IMR-90 (cell line): ENCODE measurements around the gene TRIM44. TPM values are rescaled to one million over a fixed set of nuclear protein-coding genes. Genes with fewer than 3 reads are reported as not detected.
"Not testable (repeated sequence)": the region's sequence is repeated elsewhere in the genome, so short reads cannot be mapped to it uniquely, and the experiment has no call there.

Source experiments
- ATAC-seq: fragments of 200-7000 bp; cut with Tn5 transposase; 2 replicates; pipeline ENCODE4 v1.9.1; 2020; ENCODE audit warnings: low read depth, mild to moderate bottlenecking, moderate library complexity
- BruUV-seq: library from RNA; stranded (reverse); fragments of 400-500 nt; replicated peaks from 2 replicates; lab custom pipeline; 2021; lab: Mats Ljungman, UMichigan
- CTCF ChIA-PET: fragments of 300-600 bp; formaldehyde crosslinking; extraction: SDS; loops from one replicate; lab custom pipeline; 2021; ENCODE audit warnings: antibody characterized with exemption; lab: Yijun Ruan, JAX
- POLR2A ChIA-PET: fragments of 300-600 bp; sonication (Branson Sonifier 250); formaldehyde crosslinking; loops from one replicate; lab custom pipeline; 2022; ENCODE audit warnings: antibody characterized with exemption; ENCODE audit not compliant: unreplicated experiment; lab: Charles Lee
- DNase-seq: peaks from one replicate; pipeline ENCODE4 v3.0.0; 2013
- H2AFZ ChIP-seq: replicated peaks from 2 replicates; pipeline ENCODE3; 2013; ENCODE audit warnings: low read length, mild to moderate bottlenecking; ENCODE audit not compliant: poor library complexity
- H2AK5ac ChIP-seq: 2 replicates; pipeline ENCODE4 v1.6.1; 2013; ENCODE audit warnings: low read depth, low read length, inconsistent platforms
- H2AK9ac ChIP-seq: replicated peaks from 2 replicates; pipeline ENCODE3; 2013; ENCODE audit warnings: mild to moderate bottlenecking, low read depth, low read length, moderate library complexity; ENCODE audit not compliant: poor library complexity
- H2BK120ac ChIP-seq: 2 replicates; pipeline ENCODE4 v1.6.1; 2013; ENCODE audit warnings: low read depth, low read length, inconsistent platforms
- H2BK15ac ChIP-seq: 3 replicates; pipeline ENCODE4 v1.6.1; 2013; ENCODE audit warnings: low read depth, low read length, inconsistent platforms
- H2BK20ac ChIP-seq: 2 replicates; pipeline ENCODE4 v1.6.1; 2013; ENCODE audit warnings: low read depth, mild to moderate bottlenecking, inconsistent platforms, low read length, moderate library complexity
- H2BK5ac ChIP-seq: 2 replicates; pipeline ENCODE4 v1.6.1; 2013; ENCODE audit warnings: mild to moderate bottlenecking, low read depth, low read length, inconsistent platforms; ENCODE audit not compliant: poor library complexity, severe bottlenecking
- H3K14ac ChIP-seq: replicated peaks from 2 replicates; pipeline ENCODE4 v1.6.1; 2013; ENCODE audit warnings: low read depth, low read length, inconsistent platforms
- H3K18ac ChIP-seq: 2 replicates; pipeline ENCODE4 v1.6.1; 2013; ENCODE audit warnings: low read depth, low read length, control low read depth
- H3K23ac ChIP-seq: 2 replicates; pipeline ENCODE4 v1.6.1; 2013; ENCODE audit warnings: low read depth, low read length, inconsistent platforms
- H3K27ac ChIP-seq: 2 replicates; pipeline ENCODE4 v1.5.1; 2013; ENCODE audit warnings: mild to moderate bottlenecking, control low read depth, low read length; ENCODE audit not compliant: insufficient read depth
- H3K27me3 ChIP-seq: 2 replicates; pipeline ENCODE4 v1.6.1; 2013; ENCODE audit warnings: low read length; ENCODE audit not compliant: control insufficient read depth, insufficient read depth
- H3K36me3 ChIP-seq: 2 replicates; pipeline ENCODE4 v1.6.1; 2013; ENCODE audit warnings: low read length, mixed read lengths; ENCODE audit not compliant: control insufficient read depth, insufficient read depth
- H3K4ac ChIP-seq: 2 replicates; pipeline ENCODE4 v1.6.1; 2013; ENCODE audit warnings: low read depth, low read length, inconsistent platforms
- H3K4me1 ChIP-seq: 2 replicates; pipeline ENCODE4 v1.6.1; 2013; ENCODE audit warnings: low read length, mixed read lengths; ENCODE audit not compliant: control insufficient read depth, insufficient read depth
- H3K4me2 ChIP-seq: 2 replicates; pipeline ENCODE4 v1.6.1; 2013; ENCODE audit warnings: low read depth, mild to moderate bottlenecking, control low read depth, low read length, moderate library complexity
- H3K4me3 ChIP-seq: 2 replicates; pipeline ENCODE4 v1.5.1; 2013; ENCODE audit warnings: low read depth, mild to moderate bottlenecking, control low read depth, low read length, moderate library complexity; ENCODE audit not compliant: insufficient read depth
- H3K56ac ChIP-seq: 2 replicates; pipeline ENCODE4 v1.6.1; 2013; ENCODE audit warnings: low read length, inconsistent platforms; ENCODE audit not compliant: insufficient read depth; ENCODE audit errors: extremely low read depth
- H3K79me1 ChIP-seq, 2 experiments: 2 replicates each; pipeline ENCODE4 v1.6.1; 2013; ENCODE audit warnings: low read length in 2 of 2, inconsistent platforms in 1 of 2, low read depth in 1 of 2
- H3K9ac ChIP-seq: 2 replicates; pipeline ENCODE4 v1.6.1; 2013; ENCODE audit warnings: low read depth, low read length, control low read depth
- H3K9me1 ChIP-seq: 2 replicates; pipeline ENCODE4 v1.6.1; 2013; ENCODE audit warnings: low read length, inconsistent platforms; ENCODE audit not compliant: insufficient read depth
- H3K9me3 ChIP-seq: 2 replicates; pipeline ENCODE4 v1.6.1; 2013; ENCODE audit warnings: low read length; ENCODE audit not compliant: control insufficient read depth, insufficient read depth
- H4K20me1 ChIP-seq: 2 replicates; pipeline ENCODE4 v1.6.1; 2013; ENCODE audit warnings: low read length, inconsistent platforms; ENCODE audit not compliant: insufficient read depth
- H4K5ac ChIP-seq: 2 replicates; pipeline ENCODE4 v1.6.1; 2013; ENCODE audit warnings: mild to moderate bottlenecking, low read depth, low read length, control low read depth
- H4K8ac ChIP-seq, 2 experiments: 2 replicates each; pipeline ENCODE4 v1.6.1; 2013; ENCODE audit warnings: low read depth in 2 of 2, low read length in 2 of 2, control low read depth in 1 of 2, inconsistent platforms in 1 of 2
- H4K91ac ChIP-seq: 2 replicates; pipeline ENCODE4 v1.6.1; 2013; ENCODE audit warnings: low read depth, low read length, inconsistent platforms; ENCODE audit not compliant: insufficient read depth
- WGBS, 2 experiments: methylation state at CpG; one replicate each; pipeline versions ENCODE4 v1.1.5 to v1.1.7; 2013; ENCODE audit warnings: missing lambda C conversion rate in 2 of 2; ENCODE audit not compliant: insufficient read length in 1 of 2; ENCODE audit errors: extremely low coverage in 2 of 2; 5-methylcytosine and 5-hydroxymethylcytosine counted together
- dilution Hi-C: fragments of 300-500 bp; cut with HindIII; formaldehyde crosslinking; loops from one replicate; pipeline ENCODE4 v1.14.3; 2018; ENCODE audit warnings: low sequenced_read_pairs; ENCODE audit not compliant: unreplicated experiment
- in situ Hi-C: fragments of 300-500 bp; cut with MboI; formaldehyde crosslinking; loops from 3 replicates; pipeline ENCODE4 v1.14.3; 2019; ENCODE audit warnings: low sequenced_read_pairs, inconsistent platforms, mixed read lengths
- intact Hi-C: fragments of 100-400 bp; cut with micrococcal nuclease; formaldehyde crosslinking; loops from 2 replicates; pipeline ENCODE4 v1.10.0; 2022
- polyA plus RNA-seq, 3 experiments: library from polyadenylated mRNA; depleted of rRNA; stranded (reverse); fragments of >200 nt; gene quantifications; 2 replicates each; pipeline ENCODE4 v1.2.3, GENCODE V29; 2012; ENCODE audit warnings: low replicate concordance in 1 of 3
- total RNA-seq: library from RNA; depleted of rRNA; stranded (reverse); fragments of >200 nt; gene quantifications from 2 replicates; pipeline ENCODE4 v1.2.3, GENCODE V29; 2012

The TRIM44 gene
- total and polyA plus RNA-seq, 2 of the 4 experiments (the other 2 are of a cell fraction) = 50.7 to 104 TPM

- H2AK9ac ChIP-seq, H2BK15ac ChIP-seq, H3K56ac ChIP-seq, intact Hi-C loops, BruUV-seq, H4K20me1 ChIP-seq, H3K23ac ChIP-seq, H3K4ac ChIP-seq, H2BK20ac ChIP-seq, H4K91ac ChIP-seq, H3K18ac ChIP-seq, H3K14ac ChIP-seq, H3K4me2 ChIP-seq, H3K4me3 ChIP-seq, H2AFZ ChIP-seq, POLR2A ChIA-PET, H3K4me1 ChIP-seq, H3K36me3 ChIP-seq, H3K9me1 ChIP-seq, dilution Hi-C loops, H2AK5ac ChIP-seq, in situ Hi-C loops, H3K27me3 ChIP-seq, H2BK5ac ChIP-seq, H3K9me3 ChIP-seq, ATAC-seq, H3K27ac ChIP-seq, H2BK120ac ChIP-seq, H4K5ac ChIP-seq, H4K8ac ChIP-seq, H3K9ac ChIP-seq, DNase-seq: not testable (repeated sequence)
- CTCF ChIA-PET = interaction anchor here (0.6 kb wide), 1 partner anchor 90 kb away, joined by 3 read pairs; no protein-coding TSS in a partner anchor
- 100% methylated on average over 1 of the region's 6 CpGs; no CpG with 5 or more reads in 1 of the 2 experiments for WGBS, 2 experiments
- H3K79me1 ChIP-seq = peaks cover 10 to 20% of the 10 kb centered on the region in 2 experiments
Observed at GRCh38 chr11:35753573-35753972, 91.0 kb downstream of the TRIM44 start.

GRCh38 chr11:35759951-35760350, 97.4 kb downstream of the TRIM44 start:
- ATAC-seq, H3K18ac ChIP-seq, H3K23ac ChIP-seq, H3K9me1 ChIP-seq, H2BK15ac ChIP-seq, H3K27ac ChIP-seq, H3K27me3 ChIP-seq, H4K5ac ChIP-seq, H4K91ac ChIP-seq, H3K4me2 ChIP-seq, H3K56ac ChIP-seq, H4K8ac ChIP-seq, POLR2A ChIA-PET, H2BK120ac ChIP-seq, H2AK9ac ChIP-seq, H2AFZ ChIP-seq, H4K20me1 ChIP-seq, intact Hi-C loops, H3K9ac ChIP-seq, H3K4me3 ChIP-seq, H3K9me3 ChIP-seq, dilution Hi-C loops, in situ Hi-C loops, H2BK5ac ChIP-seq, H3K4ac ChIP-seq, H2BK20ac ChIP-seq, BruUV-seq, H3K14ac ChIP-seq, DNase-seq, CTCF ChIA-PET, H3K4me1 ChIP-seq, H2AK5ac ChIP-seq, H3K36me3 ChIP-seq: not testable (repeated sequence)
- H3K79me1 ChIP-seq = peaks cover 21 to 34% of the 10 kb centered on the region in 2 experiments
- WGBS, 2 experiments = no CpG with 5 or more reads among the region's 8 CpGs
